SK-N-SH (cell line): Measurements from ENCODE around the gene NFE2L3. TPM values are rescaled to one million over a fixed set of nuclear protein-coding genes. Genes with fewer than 3 reads are reported as not detected.

ENCODE experiments used
- CTCF ChIA-PET: fragments of 300-600, 350-600 bp; formaldehyde crosslinking; extraction: SDS; loops from one replicate; lab custom pipeline; 2021; lab: Yijun Ruan, JAX
- POLR2A ChIA-PET: fragments of 350-600 bp; sonication (Branson Sonifier 250); formaldehyde crosslinking; extraction: SDS; loops from one replicate; lab custom pipeline; 2020; ENCODE audit warnings: antibody characterized with exemption, inconsistent platforms; lab: Yijun Ruan, JAX
- DNase-seq: peaks from one replicate; pipeline ENCODE4 v3.0.0; 2012
- H2AFZ ChIP-seq: fragments of 200-600 bp; sonication (generic); 2 replicates; pipeline ENCODE4 v1.8.1; 2016; ENCODE audit warnings: antibody characterized with exemption, mild to moderate bottlenecking, low read depth
- H3F3A ChIP-seq: fragments of 200-600 bp; sonication (generic); replicated peaks from 2 replicates; pipeline ENCODE3; 2016; ENCODE audit warnings: antibody characterized with exemption, mild to moderate bottlenecking; ENCODE audit not compliant: insufficient read depth
- H3K27ac ChIP-seq, 2 experiments: fragments of 200-500 bp in 1 of 2; fragments of 200-600 bp in 1 of 2; sonication (Bioruptor generic) in 1 of 2; sonication (generic), shearing (Covaris generic) in 1 of 2; 2 replicates each; pipeline versions ENCODE4 v1.5.1 to v1.6.1; 2014 to 2016; ENCODE audit warnings: low read depth in 2 of 2, inconsistent platforms in 1 of 2, low read length in 1 of 2, mild to moderate bottlenecking in 1 of 2, mixed read lengths in 1 of 2
- H3K27me3 ChIP-seq: fragments of 200-600 bp; sonication (generic), shearing (Covaris generic); 2 replicates; pipeline ENCODE4 v1.6.1; 2016; ENCODE audit warnings: mixed run types; ENCODE audit not compliant: insufficient read depth
- H3K36me3 ChIP-seq, 2 experiments: fragments of 200-500 bp in 1 of 2; fragments of 200-600 bp in 1 of 2; sonication (Bioruptor generic) in 1 of 2; sonication (generic) in 1 of 2; replicated peaks in 1 of 2; 2 replicates each; pipeline versions ENCODE3 to v1.5.1; 2014 to 2016; ENCODE audit warnings: low read length in 1 of 2, mild to moderate bottlenecking in 1 of 2; ENCODE audit not compliant: insufficient read depth in 2 of 2, control insufficient read depth in 1 of 2
- H3K4me1 ChIP-seq, 2 experiments: fragments of 200-500 bp in 1 of 2; fragments of 200-600 bp in 1 of 2; sonication (Bioruptor generic) in 1 of 2; sonication (generic), shearing (Covaris generic) in 1 of 2; 2 replicates each; pipeline versions ENCODE4 v1.5.1 to v1.6.1; 2014 to 2016; ENCODE audit warnings: low read depth in 1 of 2, low read length in 1 of 2, mixed run types in 1 of 2; ENCODE audit not compliant: insufficient read depth in 2 of 2, control insufficient read depth in 1 of 2
- H3K4me2 ChIP-seq: fragments of 200-600 bp; sonication (generic), shearing (Covaris generic); 2 replicates; pipeline ENCODE4 v1.6.1; 2017; ENCODE audit warnings: mixed run types
- H3K4me3 ChIP-seq, 2 experiments: fragments of 200-500 bp in 1 of 2; fragments of 200-600 bp in 1 of 2; sonication (Bioruptor generic) in 1 of 2; sonication (generic), shearing (Covaris generic) in 1 of 2; 2 replicates each; pipeline versions ENCODE4 v1.5.1 to v1.8.1; 2014 to 2016; ENCODE audit warnings: low read depth in 2 of 2, inconsistent platforms in 1 of 2, low read length in 1 of 2, mild to moderate bottlenecking in 1 of 2, mixed read lengths in 1 of 2, moderate library complexity in 1 of 2
- H3K79me2 ChIP-seq: fragments of 200-600 bp; sonication (generic); 2 replicates; pipeline ENCODE4 v1.8.1; 2017; ENCODE audit warnings: mild to moderate bottlenecking; ENCODE audit not compliant: insufficient read depth
- H3K9ac ChIP-seq: fragments of 200-600 bp; sonication (generic); 2 replicates; pipeline ENCODE4 v1.6.1; 2017; ENCODE audit warnings: mixed run types
- H3K9me2 ChIP-seq: fragments of 200-600 bp; sonication (generic); 2 replicates; pipeline ENCODE4 v1.6.1; 2017; ENCODE audit warnings: mixed run types
- H3K9me3 ChIP-seq: fragments of 200-600 bp; sonication (generic); 2 replicates; pipeline ENCODE4 v1.6.1; 2017; ENCODE audit warnings: mixed run types, mild to moderate bottlenecking, moderate library complexity
- H4K20me1 ChIP-seq: fragments of 200-600 bp; sonication (generic); 2 replicates; pipeline ENCODE4 v1.6.1; 2017; ENCODE audit warnings: mild to moderate bottlenecking, mixed run types; ENCODE audit not compliant: insufficient read depth
- FOSL2 ChIP-seq: IDR thresholded peaks from 2 replicates; pipeline ENCODE4 v1.4.0; 2012; ENCODE audit warnings: low read depth, mild to moderate bottlenecking, moderate library complexity, borderline replicate concordance
- JUND ChIP-seq: IDR thresholded peaks from 2 replicates; pipeline ENCODE4 v1.4.0; 2012
- NRF1 ChIP-seq: IDR thresholded peaks from 2 replicates; pipeline ENCODE4 v1.6.1; 2012; ENCODE audit warnings: low read depth, mild to moderate bottlenecking, low read length
- POLR2AphosphoS5 ChIP-seq: IDR thresholded peaks from 2 replicates; pipeline ENCODE4 v1.6.1; 2012; ENCODE audit warnings: low read depth, low read length
- SMC3 ChIP-seq: IDR thresholded peaks from 2 replicates; pipeline ENCODE4 v1.6.1; 2012; ENCODE audit warnings: low read depth, low read length, improper control_type of control experiment
- WGBS: methylation state at CpG from one replicate; pipeline ENCODE4 v1.1.6; 2017; ENCODE audit warnings: low lambda C conversion rate; 5-methylcytosine and 5-hydroxymethylcytosine counted together
- polyA plus RNA-seq, 3 experiments: library from polyadenylated mRNA; depleted of rRNA; stranded (reverse); fragments of >200 nt; gene quantifications; 2 replicates each; pipeline ENCODE4 v1.2.3, GENCODE V29; 2012
- TF ChIP-seq, protein P1 (sequence below): IDR thresholded peaks from 2 replicates; pipeline ENCODE4; 2012
- TF ChIP-seq, protein P2 (sequence below): IDR thresholded peaks from 2 replicates; pipeline ENCODE4 v1.4.0; 2012; ENCODE audit warnings: low read depth, borderline replicate concordance

NFE2L3 gene
- polyA plus RNA-seq, 1 of the 3 experiments (the other 2 are of a cell fraction): 36.1 TPM

DNA sequence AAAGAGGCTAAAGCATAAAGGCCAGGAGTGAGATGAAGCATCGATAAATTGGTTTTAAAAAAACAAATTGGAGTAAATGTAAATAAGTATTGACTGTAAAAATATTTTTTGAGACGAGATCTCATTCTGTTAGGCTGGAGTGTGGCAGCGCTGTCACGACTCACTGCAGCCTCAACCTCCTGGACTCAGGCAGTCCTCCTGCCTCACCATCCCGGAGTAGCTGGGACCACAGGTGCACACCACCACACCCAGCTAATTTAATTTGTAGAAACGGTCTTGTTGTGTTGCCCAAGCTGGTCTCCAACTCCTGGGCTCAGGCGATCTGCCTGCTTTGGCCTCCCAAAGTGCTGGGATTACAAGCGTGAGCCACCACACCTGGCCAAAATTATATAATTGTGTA, 30.7 kb downstream of the NFE2L3 start:
- ChIA-PET POLR2A (interaction anchor here (0.7 to 1.3 kb wide), 2 partner anchors 17 to 19 kb away, joined by 4 read pairs; partner anchors contain the start of gene CBX3), CTCF (interaction anchor here (0.7 to 5.9 kb wide), 5 partner anchors 11 to 485 kb away, joined by 3 to 42 read pairs (median 4); partner anchors contain the start of gene NFE2L3)
- Histone ChIP-seq H3K4me1 (no peaks in the 10 kb centered on the region), H3K4me2 (no peak overlapping the region), H3K9me3 (no peaks in the 10 kb centered on the region), H2AFZ (no peak overlapping the region), H3F3A (peaks cover 81% of the 10 kb centered on the region), H3K9me2 (no peaks in the 10 kb centered on the region), H3K27me3 (no peaks in the 10 kb centered on the region), H4K20me1 (peaks cover 29% of the 10 kb centered on the region), H3K36me3 (peaks cover 21 to 34% of the 10 kb centered on the region in 2 experiments), H3K4me3 (no peak overlapping the region), H3K27ac (peak overlapping the region in 1 of 2 experiments; percentile 23; a peak in 2 of 4 replicates), H3K79me2 (no peaks in the 10 kb centered on the region), H3K9ac (no peak overlapping the region)
- no peak for DNase-seq
- WGBS: 67% methylated on average over 8 of the region's 8 CpGs
- TF ChIP-seq SMC3: no peak
- TF ChIP-seq NRF1: no peak
- TF ChIP-seq JUND: 0 out of 2 replicates have a peak, but pooled peaks have one; percentile 2
- 0 out of 2 replicates have a peak, but pooled peaks have one; percentile 10 for TF ChIP-seq FOSL2

DNA sequence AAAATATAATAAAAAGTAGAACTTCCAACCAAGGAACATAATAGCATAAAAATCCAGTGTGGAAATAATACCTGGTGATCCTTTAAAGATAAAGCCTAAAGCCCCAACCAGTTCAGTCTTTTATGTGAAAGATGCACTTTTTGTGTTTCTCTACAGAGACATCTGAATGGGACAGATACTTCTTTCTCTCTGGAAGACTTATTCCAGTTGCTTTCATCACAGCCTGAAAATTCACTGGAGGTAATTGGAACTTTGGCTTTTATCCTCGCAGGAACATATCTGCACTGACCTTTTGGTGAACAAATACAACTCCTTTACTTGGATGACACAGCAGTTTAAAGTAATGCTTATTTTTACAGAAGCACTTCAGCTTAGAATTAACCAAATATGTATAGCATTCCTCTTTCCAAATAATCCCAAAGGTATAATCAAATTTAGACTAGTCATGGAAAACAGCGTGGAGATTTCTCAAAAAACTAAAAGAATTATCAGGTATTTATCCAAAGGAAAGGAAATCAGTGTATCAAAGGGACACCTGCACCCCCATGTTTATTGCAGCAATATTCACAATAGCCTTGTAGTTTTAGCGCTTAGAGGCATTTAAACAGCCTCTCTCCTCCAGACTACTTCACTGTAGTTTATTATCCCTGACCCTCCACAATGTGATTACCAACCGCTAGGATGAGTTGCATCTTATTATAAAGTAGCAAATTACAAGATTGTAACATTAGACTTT, 31.7 kb downstream of the NFE2L3 start:
- 71% methylated on average over 4 of the region's 4 CpGs for WGBS
- ChIA-PET POLR2A (interaction anchor here (1.3 kb wide), 1 partner anchor 18 kb away, joined by 4 read pairs; the partner anchor contains the start of gene CBX3), CTCF (interaction anchor here (0.8 to 5.9 kb wide), 2 partner anchors 13 to 32 kb away, joined by 3 to 42 read pairs; partner anchors contain the start of gene NFE2L3)
- Histone ChIP-seq H3K27ac (peak overlapping the region; percentile 1 to 23; a peak in 3 of 4 replicates), H3K36me3 (peaks cover 32 to 44% of the 10 kb centered on the region in 2 experiments), H2AFZ (no peak overlapping the region), H3K9me3 (no peaks in the 10 kb centered on the region), H3K4me3 (no peak overlapping the region), H4K20me1 (peaks cover 40% of the 10 kb centered on the region), H3K4me1 (no peaks in the 10 kb centered on the region; a peak in 1 of 4 replicates), H3K9ac (no peak overlapping the region), H3K79me2 (peaks cover 7% of the 10 kb centered on the region; the same call in 1 of the 2 replicates), H3K27me3 (no peaks in the 10 kb centered on the region), H3F3A (peaks cover 87% of the 10 kb centered on the region), H3K4me2 (no peak overlapping the region), H3K9me2 (no peaks in the 10 kb centered on the region)
- TF ChIP-seq, protein P1, sequence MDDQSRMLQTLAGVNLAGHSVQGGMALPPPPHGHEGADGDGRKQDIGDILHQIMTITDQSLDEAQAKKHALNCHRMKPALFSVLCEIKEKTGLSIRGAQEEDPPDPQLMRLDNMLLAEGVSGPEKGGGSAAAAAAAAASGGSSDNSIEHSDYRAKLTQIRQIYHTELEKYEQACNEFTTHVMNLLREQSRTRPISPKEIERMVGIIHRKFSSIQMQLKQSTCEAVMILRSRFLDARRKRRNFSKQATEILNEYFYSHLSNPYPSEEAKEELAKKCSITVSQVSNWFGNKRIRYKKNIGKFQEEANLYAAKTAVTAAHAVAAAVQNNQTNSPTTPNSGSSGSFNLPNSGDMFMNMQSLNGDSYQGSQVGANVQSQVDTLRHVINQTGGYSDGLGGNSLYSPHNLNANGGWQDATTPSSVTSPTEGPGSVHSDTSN: 0 out of 2 replicates have a peak, but pooled peaks have one; percentile 5
- TF ChIP-seq POLR2AphosphoS5 (peak; percentile 39), FOSL2 (no peak), JUND (peak; percentile 34; the same call in 1 of the 2 replicates)
- TF ChIP-seq, protein P2, sequence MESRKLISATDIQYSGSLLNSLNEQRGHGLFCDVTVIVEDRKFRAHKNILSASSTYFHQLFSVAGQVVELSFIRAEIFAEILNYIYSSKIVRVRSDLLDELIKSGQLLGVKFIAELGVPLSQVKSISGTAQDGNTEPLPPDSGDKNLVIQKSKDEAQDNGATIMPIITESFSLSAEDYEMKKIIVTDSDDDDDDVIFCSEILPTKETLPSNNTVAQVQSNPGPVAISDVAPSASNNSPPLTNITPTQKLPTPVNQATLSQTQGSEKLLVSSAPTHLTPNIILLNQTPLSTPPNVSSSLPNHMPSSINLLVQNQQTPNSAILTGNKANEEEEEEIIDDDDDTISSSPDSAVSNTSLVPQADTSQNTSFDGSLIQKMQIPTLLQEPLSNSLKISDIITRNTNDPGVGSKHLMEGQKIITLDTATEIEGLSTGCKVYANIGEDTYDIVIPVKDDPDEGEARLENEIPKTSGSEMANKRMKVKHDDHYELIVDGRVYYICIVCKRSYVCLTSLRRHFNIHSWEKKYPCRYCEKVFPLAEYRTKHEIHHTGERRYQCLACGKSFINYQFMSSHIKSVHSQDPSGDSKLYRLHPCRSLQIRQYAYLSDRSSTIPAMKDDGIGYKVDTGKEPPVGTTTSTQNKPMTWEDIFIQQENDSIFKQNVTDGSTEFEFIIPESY: peak; percentile 19; the same call in 1 of the 2 replicates
- no peak for DNase-seq
